Dermis microvascular lymphatic vessel endothelial cell (primary cell): Measurements from ENCODE around the gene SPINT2. TPM values are rescaled to one million over a fixed set of nuclear protein-coding genes. Genes with fewer than 3 reads are reported as not detected.
"Not testable (repeated sequence)": the region's sequence is repeated elsewhere in the genome, so short reads cannot be mapped to it uniquely, and the experiment has no call there.

Experiments used
- DNase-seq, 2 donors: peaks; one replicate each; pipeline versions ENCODE4 v3.0.0 to v3.0.0-alpha.2; 2010; ENCODE audit warnings: low read depth in 2 of 2
- total RNA-seq: library from RNA; depleted of rRNA; stranded (reverse); fragments of >200 nt; gene quantifications from 2 replicates; pipeline ENCODE4 v1.2.1, GENCODE V29; 2014

Gene SPINT2
- total RNA-seq, 1 donor from 2014 or later, result 24.5 TPM

DNA sequence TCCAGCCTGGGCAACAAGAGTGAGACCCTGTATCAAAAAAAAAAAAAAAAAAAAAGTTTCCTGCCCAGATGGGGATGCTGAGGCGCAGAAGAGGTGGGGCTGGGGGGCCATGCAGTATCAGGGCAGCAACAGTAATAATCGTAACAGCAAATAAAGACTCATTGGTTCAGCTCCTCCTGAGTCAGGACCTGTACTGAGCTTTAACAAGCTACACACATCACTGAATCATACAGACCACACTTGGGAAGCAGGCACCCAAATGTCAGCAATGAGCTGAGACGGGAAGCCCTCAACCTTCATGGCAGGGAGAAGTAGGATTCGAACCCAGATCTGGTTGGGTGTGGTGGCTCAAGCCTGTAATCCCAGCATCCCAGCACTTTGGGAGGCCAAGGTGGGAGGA is 29.8 kb upstream of the SPINT2 start:
- DNase-seq, result no peak

DNA sequence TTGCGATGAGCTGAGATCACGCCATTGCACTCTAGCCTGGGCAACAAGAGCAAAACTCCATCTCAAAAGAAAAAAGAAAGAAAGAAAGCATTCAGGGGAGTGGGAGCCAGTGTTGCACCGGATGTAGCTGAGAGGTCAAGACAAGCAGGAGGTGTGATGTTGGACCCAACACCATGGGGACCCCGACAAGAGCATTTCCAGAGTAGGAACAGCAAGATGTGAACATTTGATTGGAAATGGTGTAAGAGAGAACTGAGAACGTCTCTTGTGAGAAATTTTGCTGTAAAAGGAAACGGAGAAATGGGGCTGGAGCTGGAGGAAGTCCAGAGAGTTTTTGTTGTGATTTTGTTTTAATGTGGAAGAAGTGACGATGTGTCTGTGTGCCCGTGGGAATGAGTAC is 24.6 kb upstream of the SPINT2 start:
- peak in 1 of 2 donors; percentile 23 for DNase-seq

DNA sequence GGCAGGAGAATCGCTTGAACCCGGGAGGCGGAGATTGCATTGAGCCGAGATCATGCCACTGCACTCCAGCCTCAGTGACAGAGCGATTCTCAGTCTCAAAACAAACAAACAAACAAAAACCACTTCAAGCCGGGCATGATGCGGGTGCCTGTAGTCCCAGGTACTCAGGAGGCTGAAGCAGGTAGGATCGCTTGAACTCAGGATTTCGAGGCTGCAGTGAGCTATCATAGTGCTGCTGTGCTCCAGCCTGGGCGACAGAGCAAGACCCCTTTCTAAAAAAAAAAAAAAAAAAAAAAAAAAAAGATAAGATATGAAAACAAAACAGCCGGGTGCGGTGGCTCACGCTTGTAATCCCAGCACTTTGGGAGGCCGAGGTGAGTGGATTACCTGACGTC is 21.1 kb upstream of the SPINT2 start:
- DNase-seq, result no peak

DNA sequence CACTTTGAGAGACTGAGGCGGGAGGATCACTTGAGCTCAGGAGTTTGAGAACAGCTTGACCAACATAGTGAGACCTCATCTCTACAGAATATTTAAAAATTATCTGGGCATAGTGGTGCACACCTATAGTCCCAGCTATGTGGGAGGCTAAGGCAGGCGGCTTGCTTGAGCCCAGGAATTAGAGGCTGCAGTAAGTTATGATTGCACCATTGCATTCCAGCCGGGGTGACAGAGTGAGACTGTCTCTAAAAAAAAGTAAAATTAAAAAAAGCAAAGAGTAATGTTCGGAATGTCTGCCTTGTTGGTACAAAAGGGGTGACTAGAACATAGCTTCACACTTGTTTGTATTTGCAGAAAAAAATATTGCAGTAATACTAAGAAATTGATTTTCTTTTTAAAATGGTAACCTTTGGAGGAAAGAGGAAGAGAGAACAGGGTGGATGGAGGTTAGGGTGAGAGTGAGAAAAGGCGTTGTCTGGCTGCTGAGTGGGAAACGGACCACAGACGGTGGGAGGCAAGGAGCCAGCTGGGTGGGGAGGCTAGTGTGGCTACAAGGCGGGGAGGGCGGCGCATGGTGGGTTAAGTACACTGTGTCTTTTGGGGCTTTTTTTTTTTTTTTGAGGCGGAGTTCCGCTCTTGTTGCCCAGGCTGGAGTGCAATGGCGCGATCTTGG is 18.4 kb upstream of the SPINT2 start:
- no peak for DNase-seq

DNA sequence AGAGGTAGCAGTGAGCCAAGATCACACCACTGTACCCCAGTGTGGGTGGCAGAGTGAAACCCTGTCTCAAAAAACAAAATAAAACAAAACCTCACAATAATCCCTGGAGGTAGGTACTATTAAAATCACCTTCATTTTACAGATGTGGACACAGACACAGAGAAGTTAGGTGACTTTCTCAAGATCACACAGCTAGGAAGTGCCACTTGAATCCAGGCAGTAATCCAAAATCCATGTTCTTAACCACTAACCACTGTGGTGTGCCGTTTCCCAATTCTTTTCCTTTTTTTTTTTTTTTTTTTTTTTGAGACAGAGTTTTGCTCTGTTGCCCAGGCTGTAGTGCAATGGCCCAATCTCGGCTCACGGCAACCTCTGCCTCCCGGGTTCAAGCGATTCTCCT is 17.2 kb upstream of the SPINT2 start:
- DNase-seq, result no peak

DNA sequence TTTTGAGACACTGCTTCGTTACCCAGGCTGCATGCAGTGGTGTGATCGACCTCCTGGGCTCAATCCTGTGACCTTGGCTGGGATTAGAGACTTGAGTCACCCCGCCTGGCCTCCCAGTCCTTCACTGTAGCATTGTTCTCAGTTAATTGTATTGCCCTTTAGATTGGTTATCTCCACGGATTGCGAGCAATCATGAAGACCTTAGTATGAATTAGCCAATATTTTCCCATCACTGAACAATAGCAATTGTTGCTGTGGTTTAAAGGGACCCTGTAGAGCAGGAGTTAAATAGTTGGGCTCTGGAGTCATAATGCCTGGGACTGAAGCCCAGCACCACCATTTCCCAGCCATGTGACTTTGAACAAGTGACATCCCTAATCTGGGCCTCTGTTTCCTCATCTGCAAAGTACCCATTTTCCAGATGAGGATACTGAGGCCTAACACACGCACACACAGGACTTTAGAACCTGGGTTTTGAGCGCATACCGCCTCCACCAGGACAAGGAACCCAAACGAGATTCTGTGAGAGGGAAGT is 16.6 kb upstream of the SPINT2 start:
- DNase-seq, result peak in 1 of 2 donors; percentile 18

DNA sequence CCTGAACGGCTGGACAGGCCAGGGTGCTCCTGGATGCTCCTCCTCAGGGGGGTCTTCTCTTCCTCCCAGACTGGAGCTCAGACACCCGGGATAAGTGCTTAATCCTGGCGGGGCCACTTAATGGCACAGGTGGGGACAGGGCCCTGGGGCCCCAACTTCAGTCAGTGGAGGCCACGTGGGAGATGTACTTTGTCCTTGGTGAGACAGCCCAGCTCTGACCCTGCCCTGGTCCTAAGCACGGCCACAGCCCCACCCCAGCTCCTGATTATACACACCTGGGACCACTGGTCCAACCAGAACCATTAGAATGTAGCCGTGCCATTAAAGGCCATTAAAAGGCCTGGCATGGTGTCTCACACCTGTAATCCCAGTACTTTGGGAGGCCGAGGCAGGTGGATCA is 16.0 kb upstream of the SPINT2 start:
- DNase-seq, result no peak

DNA sequence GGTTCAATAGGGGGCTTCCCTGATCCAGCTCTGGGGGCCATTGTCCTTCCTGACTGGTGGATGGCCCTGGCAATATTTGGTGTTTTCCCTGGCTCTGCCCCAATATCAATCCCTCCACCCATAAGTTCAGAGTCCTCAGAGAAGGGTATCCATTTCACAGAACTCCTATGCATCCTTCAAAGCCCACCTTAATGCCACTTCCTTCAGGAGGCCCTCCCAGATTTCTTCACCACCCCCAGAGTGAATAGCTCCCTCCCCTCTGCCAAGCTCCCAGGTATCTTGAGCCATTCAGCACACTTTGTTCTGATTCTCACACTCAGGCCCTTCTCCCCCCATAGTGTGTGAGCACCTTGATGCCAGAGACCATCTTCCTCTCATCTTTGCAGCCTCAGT is 13.9 kb upstream of the SPINT2 start:
- no peak for DNase-seq

DNA sequence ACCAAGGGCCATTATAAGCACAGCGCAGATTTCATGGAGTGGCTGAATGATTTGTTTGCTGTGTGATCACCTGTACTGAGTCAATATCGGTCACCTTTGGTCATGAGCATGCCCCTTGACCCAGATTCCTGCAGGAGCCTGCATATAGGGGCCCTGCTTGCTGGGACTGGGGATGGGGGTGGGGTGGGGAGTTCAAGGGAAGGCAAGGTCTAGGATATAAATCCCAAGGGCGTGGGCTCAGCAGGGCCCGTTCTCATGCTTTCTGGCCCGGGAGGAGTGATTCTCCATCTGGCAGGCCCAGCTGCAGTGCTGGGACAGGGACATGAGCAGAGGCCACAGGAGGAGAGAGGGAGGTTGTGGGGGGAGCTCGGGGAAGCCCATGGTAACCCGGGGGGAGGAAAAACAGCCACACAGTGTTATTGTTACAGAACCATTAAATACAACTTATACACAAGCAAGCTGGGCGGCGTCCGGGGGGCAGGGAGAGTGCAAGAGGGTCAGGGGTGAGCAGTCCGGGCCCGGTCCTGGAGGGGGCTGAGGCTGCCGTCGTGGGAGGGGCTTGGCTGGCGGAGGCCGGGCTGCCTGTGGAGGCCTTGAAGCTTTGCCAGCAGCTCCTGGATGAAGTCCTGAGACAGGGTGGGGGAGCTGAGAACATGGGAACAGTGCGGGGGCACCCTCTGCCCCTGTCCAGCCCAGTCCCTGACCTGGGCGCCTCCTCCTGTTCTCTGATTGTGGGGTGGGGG is 13.4 kb upstream of the SPINT2 start:
- peak; percentile 20 to 40 for DNase-seq

DNA sequence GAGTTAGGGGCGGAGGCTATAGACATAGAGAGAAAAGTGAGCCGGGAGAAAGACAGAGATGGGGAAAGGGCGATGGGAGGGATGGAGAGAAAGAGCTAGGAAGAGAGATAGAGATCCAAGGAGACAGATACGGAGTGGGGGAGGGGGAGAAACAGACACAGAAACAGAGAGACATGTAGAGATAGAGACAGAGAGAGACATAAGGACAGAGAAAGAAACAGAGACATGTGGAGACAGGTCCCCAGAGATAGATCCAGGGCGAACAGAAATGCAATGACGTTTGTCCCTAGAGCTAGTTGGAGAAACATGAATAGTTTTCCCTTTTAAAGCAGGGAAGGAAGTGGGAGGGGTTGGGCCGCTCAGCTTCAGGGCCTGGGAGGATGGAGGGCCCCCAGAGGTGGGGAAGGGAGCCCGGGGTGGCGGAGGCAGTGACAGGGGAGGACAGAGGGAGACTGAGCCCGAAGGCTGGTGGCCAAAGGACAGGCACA is 12.8 kb upstream of the SPINT2 start:
- no peak for DNase-seq

DNA sequence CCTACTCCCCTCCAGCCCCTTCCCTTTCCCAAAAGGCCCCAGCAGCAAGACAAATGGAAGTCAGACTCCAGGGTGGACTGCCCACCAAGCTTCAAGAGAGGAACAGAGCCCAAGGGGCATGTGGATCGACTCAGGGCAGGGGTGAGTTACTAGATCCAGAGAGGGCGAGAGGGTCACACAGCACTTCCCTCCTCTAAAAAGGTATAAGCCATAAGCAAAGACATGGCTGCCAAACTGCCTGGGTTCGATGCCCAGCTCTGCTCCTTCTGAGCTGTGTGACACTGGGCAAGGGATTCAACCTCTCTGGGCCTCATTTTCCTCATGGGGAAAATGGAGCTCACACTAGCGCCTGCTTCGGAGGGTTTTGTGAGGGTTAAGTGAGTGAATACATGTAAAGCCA is 12.0 kb upstream of the SPINT2 start:
- DNase-seq, result no peak

DNA sequence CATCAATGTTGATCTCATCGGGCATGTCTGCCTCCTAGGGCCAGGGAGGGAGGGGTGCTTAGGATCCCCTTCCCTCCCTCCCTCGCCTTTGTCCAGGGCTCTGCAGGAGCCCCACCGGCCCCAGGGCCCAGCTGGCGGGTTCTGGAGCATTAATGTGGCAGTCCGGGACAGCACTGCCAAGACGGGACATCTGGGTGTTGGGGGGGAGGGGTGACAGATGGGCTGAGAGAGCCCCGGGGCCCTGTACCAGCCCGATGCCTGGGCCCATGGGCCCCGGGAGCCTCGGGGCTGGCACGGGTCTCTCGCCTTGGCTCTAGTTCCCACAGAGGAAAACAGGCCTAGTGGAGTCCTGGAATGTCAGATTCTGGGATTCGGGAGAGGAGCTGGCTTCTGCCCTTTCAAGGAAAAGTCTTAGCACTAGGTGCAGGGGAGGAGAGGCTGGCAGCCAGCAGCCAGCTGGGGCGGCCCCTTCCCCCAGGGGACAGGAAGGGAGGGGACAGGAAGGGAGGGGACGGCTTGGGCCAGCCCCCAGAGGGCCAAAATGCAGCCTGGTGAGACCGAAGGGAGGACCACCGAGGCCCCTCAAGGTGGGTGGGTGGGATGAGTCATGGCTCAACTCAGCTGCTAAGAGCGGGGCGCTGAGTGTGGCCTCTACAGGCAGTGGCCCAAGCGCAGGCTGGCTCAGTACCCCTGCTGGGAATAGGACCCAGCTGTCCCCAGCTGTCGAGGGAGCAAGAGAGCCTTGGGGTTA is 11.3 kb upstream of the SPINT2 start:
- no peak for DNase-seq

DNA sequence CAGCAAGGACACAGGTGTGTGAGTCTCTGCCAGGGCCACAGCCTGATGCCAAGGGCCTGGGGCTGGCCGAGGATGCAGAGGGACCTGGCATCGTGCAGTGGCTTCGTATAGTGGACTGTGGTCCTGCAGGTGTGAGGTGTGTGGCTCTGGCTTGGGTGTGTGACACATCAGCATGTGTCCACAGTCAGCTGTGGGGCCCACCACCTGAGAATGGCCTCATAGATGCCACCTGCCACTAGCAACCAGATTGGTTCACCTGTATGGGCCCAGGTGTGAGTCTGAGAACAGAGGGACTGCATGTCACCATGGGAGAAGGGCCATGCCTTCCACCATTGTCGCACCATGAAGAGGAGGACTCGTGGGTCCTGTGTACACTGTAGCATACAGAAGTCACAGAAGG is 10.6 kb upstream of the SPINT2 start:
- no peak for DNase-seq

DNA sequence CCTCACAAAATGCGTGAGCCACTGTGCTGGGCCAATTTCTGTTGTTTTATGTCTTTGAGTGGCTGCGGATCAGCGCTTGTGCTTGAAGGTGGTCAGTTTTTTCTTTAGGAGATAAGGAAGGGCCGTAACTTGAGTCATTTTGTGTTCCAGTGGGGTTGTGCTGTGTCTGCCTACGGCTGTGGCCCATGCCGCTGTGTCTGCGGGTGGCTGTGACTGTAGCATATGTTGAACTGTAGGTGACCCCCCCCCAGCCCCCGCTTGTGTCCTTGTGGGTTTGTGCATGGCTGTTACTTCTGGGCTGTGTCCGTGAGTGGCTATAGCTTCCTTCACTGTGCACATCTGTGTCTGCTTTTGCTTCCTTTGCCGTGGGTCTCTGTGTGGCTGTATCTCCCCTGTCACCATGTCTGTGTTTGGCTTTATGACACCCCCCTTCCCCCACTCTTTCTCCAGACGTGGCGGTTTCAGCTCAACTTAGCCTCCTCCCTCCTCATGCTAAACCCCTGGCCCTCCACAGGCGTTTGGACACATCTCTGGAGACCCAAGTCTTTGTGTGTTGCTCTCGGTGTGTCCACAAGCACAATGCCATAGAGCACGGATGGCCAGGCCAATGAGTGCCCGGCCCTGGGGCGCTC is 8.9 kb upstream of the SPINT2 start:
- DNase-seq, result no peak

DNA sequence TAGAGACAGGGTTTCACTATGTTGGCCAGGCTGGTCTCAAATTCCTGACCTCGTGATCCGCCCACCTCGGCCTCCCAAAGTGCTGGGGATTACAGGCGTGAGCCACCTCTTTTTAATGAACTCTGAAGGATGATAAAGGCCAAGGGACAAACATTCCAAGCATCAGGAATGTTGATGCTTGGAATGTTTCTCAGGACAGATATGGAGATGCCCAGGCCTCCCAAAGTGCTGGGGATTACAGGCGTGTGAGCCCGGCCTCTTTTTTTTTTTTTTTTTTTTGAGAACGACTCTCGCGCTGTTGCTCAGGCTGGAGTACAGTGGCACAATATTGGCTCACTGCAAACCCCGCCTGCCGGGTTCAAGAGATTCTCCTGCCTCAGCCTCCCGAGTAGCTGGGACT is 2.4 kb upstream of the SPINT2 start:
- not testable (repeated sequence) for DNase-seq

DNA sequence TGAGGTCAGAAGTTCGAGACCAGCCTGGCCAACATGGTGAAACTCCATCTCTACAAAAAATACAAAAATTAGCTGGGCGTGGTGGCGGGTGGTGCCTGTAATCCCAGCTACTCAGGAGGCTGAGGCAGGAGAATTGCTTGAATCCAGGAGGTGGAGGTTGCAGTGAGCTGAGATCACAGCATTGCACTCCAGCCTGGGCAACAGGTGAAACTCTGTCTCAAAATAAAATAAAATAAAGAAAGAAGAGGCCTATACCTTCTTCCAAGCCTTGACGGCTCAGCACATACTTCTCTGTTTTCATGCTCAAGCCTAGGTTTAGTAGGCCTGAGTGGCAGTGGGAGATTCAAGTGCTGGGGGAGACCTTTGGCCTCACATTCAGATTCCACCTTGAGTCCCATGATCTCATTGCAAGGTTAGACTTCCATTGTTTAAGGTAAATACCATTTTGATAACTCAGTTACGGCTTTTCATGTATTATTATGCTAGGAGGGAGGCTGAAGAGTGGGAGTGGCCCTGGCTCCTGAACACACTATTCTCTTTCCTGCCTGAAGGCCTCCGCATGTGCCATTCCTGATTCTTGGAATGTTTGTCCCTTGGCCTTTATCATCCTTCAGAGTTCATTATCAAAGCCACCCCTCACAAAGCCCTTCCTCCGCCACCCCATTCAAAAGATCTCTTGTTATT is 1.6 kb upstream of the SPINT2 start:
- DNase-seq, result no peak

DNA sequence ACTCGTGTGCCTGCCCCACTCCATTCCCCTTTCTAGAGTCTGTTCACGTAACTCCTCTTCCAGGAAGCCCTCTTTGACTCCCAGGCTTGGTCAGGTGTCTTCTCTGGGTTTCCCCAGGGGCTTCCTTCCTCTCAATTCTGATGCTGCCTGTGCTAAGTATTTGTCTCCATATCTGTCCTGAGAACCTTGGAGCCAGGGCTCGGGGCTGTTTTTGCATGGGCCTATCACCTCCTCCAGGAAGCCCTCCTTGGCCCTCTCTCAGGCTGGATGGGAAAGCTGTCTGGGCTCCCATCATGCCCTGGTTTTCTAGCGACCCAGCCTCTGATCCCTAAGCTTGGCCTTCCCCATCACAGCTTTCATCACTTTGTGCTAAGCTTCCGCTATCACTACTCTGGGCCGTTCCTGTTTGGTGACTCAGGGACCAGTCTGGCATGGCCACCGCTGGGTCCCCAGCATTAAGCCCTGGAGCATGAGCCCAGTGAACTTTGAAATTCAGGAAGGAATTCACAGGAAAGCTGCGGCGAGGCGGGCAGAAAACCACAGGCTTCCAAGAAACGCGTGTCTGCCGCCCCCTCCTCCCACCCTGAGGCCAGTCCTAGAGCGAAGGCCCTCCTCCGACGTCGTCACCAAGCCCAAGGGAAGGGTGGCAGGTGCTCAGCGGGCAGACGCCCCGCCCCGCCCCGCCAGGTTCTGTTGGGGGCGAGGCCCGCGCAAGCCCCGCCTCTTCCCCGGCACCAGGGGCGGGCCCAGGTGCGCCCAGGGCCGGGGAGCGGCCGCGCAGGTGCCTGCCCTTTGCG is 486 bp upstream of the SPINT2 start:
- DNase-seq, result peak in 1 of 2 donors; percentile 46

DNA sequence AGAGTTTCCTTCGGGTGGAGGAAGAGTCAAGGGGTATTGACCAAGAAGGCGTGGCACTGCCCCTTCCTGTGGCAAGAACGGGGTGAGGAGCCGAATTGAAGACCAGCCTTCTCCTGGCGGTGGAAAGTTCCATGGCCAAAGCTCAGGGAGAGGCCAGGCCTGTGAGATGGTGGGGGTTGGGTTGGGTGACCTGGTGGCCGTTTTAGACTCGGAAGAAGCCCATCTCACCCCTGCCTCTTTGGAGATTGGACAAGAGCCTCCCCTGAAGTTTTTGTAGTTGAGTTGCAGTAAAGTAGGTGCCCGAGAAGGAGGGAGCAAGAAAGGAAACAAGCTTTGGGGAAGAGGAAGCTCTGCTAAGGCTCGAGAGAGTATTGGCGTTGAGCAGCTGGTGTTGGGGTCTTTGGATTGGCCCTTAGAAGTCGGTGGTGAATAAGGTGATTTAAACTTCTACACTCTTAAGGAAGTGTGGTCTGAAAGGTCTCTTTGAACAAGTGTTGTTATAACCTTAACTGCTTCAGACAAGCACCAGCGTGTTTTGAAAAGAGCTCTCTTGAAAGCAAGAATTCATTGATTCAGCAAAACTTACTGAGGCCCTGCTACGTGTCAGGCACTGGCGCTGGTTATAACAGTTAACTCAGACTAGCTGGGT is 964 bp downstream of the SPINT2 start:
- no peak for DNase-seq

DNA sequence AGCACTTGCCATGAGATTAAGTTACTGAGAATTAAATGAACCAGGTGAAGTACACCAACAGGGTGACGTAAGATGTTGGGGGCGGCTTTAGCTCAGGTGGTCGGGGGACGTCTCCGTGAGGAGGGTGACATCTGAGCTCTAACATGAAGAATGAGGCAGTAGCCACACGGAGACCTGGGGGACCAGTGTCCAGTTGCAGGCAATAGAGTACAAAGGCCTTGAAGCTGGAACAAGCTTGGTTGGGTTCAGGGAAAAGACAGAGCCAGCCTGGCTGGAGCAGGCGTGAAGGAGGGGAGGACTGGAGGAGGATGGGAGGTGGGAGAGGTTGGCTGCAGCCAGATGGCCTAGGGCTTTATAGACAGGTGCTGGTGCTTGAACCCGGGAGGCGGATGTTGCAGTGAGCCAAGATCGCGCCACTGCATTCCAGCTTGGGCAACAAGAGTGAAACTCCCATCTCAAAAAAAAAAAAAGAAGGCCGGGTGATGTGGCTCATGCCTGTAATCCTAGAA is 1.6 kb downstream of the SPINT2 start:
- DNase-seq, result no peak
